ENCODE data around the gene PRL. TPM values are rescaled to one million over a fixed set of nuclear protein-coding genes. Genes with fewer than 3 reads are reported as not detected.

The PRL gene
- total and polyA plus RNA-seq, 2 of the 8 experiments (the other 6 are each of a cell fraction or from before 2014, with no cell fraction given) = not detected

DNA sequence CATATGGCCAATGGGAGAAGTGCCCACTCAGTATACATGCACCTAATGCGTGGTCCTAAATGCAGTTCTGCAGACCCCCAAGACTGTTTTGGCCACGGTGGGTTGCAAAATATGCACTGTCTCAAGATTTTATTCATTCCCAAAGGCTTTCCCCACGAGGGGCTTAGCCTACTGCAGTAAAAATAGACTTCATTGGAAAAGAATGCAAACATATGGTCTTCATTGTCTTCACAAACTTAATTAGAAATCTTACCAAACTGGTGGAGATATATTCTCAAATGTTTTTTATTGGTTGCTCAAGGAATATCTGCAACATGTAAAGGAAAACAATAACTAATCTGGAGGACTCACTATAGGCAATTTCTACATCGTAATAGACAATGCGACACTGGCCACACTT lies 31.6 kb upstream of the PRL start:
- Histone ChIP-seq H3K56ac (replicated peaks; ENCODE audit: insufficient read length, low read depth, low read length) (no peak overlapping the region), H2AK5ac (ENCODE audit: low read depth, low read length) (no peak overlapping the region), H3K9ac (replicated peaks in 1 of 4; ENCODE audit: extremely low read depth in 1 of 4, low read depth in 3 of 4, low read length in 3 of 4) (no peak overlapping the region), H3K27ac (ENCODE audit: low read depth, low read length) (no peak overlapping the region), H2BK20ac (ENCODE audit: low read length) (no peak overlapping the region), H3K23me2 (ENCODE audit: low read depth, low read length) (no peaks in the 10 kb centered on the region), H2BK15ac (ENCODE audit: low read length) (no peak overlapping the region), H4K91ac (replicated peaks; ENCODE audit: insufficient read length, low read length) (no peak overlapping the region), H2BK120ac (replicated peaks; ENCODE audit: low read depth, low read length) (no peak overlapping the region), H3K4ac (replicated peaks; ENCODE audit: insufficient read length, low read depth, low read length) (no peak overlapping the region), H3K79me1 (ENCODE audit: low read depth, low read length) (no peaks in the 10 kb centered on the region), H3K4me2 (ENCODE audit: insufficient read depth in 1 of 2, low read depth in 2 of 2, low read length in 2 of 2) (no peak overlapping the region), H3K9me3 (ENCODE audit: insufficient read depth in 2 of 2, low read depth in 1 of 2, low read length in 1 of 2) (no peaks in the 10 kb centered on the region), H3K79me2 (ENCODE audit: control insufficient read depth in 1 of 2, insufficient read depth in 2 of 2, low read length in 2 of 2) (no peaks in the 10 kb centered on the region), H4K5ac (ENCODE audit: insufficient read length, low read depth, low read length) (no peak overlapping the region), H4K8ac (ENCODE audit: extremely low read depth, insufficient read depth, low read length) (peak overlapping the region; percentile 51; the same call in 1 of the 2 replicates), H2BK12ac (ENCODE audit: low read depth, low read length) (no peak overlapping the region), H2AFZ (ENCODE audit: low read length) (no peak overlapping the region), H3K4me1 (replicated peaks in 1 of 4; ENCODE audit: control insufficient read depth in 3 of 4, insufficient read depth in 4 of 4, low read length in 3 of 4) (no peaks in the 10 kb centered on the region), H3K4me3 (ENCODE audit: extremely low read depth in 1 of 4, insufficient read depth in 2 of 4, low read depth in 3 of 4, low read length in 4 of 4) (no peak overlapping the region), H3K23ac (ENCODE audit: insufficient read length) (no peak overlapping the region), H3K27me3 (replicated peaks in 1 of 4; ENCODE audit: control insufficient read depth in 3 of 4, extremely low read depth in 1 of 4, insufficient read depth in 3 of 4, low read length in 3 of 4) (peaks cover 0 to 1% (median 0%) of the 10 kb centered on the region in 4 experiments; a peak in 1 of 7 replicates), H3K14ac (ENCODE audit: insufficient read length) (no peak overlapping the region), H3K36me3 (ENCODE audit: control insufficient read depth in 2 of 4, insufficient read depth in 4 of 4, low read length in 3 of 4) (no peaks in the 10 kb centered on the region), H3K18ac (ENCODE audit: extremely low read depth, low read length) (no peak overlapping the region), H4K20me1 (replicated peaks in 1 of 2; ENCODE audit: control insufficient read depth in 1 of 2, insufficient read depth in 2 of 2, low read length in 2 of 2) (no peaks in the 10 kb centered on the region), H2BK5ac (ENCODE audit: low read depth, low read length) (no peak overlapping the region)
- FAIRE-seq (no peak), DNase-seq (ENCODE audit: low read depth in 1 of 2, low spot score in 2 of 2) (no peak)
- ChIA-PET CTCF (ENCODE audit: partially characterized antibody) (no interaction called here), POLR2A (ENCODE audit: partially characterized antibody) (no interaction called here)
- WGBS, 2 experiments (ENCODE audit: extremely low coverage in 1 of 2, insufficient coverage in 1 of 2, insufficient read length in 1 of 2, insufficient replicate concordance in 2 of 2, low coverage in 1 of 2, low lambda C conversion rate in 2 of 2, missing lambda C conversion rate in 1 of 2) = 91% methylated on average over 5 of the region's 5 CpGs; no CpG with 5 or more reads in 1 of the 2 experiments
- no peak for TF ChIP-seq CHD1 (IDR thresholded peaks at IDR 0.05; ENCODE audit: low read depth, low read length)
- no peak for TF ChIP-seq BACH1 (IDR thresholded peaks at IDR 0.05; ENCODE audit: low read length)
- TF ChIP-seq RAD21 (IDR thresholded peaks at IDR 0.05 in 1 of 2, conservative IDR thresholded peaks at IDR 0.05 in 1 of 2; ENCODE audit: low read depth in 2 of 2, low read length in 2 of 2) = no peak
- no peak for TF ChIP-seq ZNF274 (IDR thresholded peaks at IDR 0.05; ENCODE audit: borderline replicate concordance, extremely low read depth, low read length)
- no peak for TF ChIP-seq SAP30 (IDR thresholded peaks at IDR 0.05; ENCODE audit: insufficient read depth, insufficient replicate concordance, low read length)
- no peak for TF ChIP-seq JUN (IDR thresholded peaks at IDR 0.05; ENCODE audit: low read depth, low read length)
- no peak for TF ChIP-seq EZH2 (IDR thresholded peaks at IDR 0.05; ENCODE audit: low read depth, low read length, severe bottlenecking)
- no peak for TF ChIP-seq RXRA (IDR thresholded peaks at IDR 0.05; ENCODE audit: insufficient read depth, low read depth, low read length)
- no peak for TF ChIP-seq PHF8 (conservative IDR thresholded peaks at IDR 0.05; ENCODE audit: low read depth, low read length)
- no peak for TF ChIP-seq TCF12 (IDR thresholded peaks at IDR 0.05; ENCODE audit: low read depth, low read length)
- no peak for TF ChIP-seq KDM1A (IDR thresholded peaks at IDR 0.05; ENCODE audit: borderline replicate concordance, low read length)
- no peak for TF ChIP-seq RNF2 (IDR thresholded peaks at IDR 0.05; ENCODE audit: borderline replicate concordance, low read depth, low read length, missing control alignments, poor library complexity, severe bottlenecking)
- no peak for TF ChIP-seq MAFK (IDR thresholded peaks at IDR 0.05; ENCODE audit: low read depth, low read length)
- TF ChIP-seq TAF1 (IDR thresholded peaks at IDR 0.05; ENCODE audit: low read depth, low read length) = no peak
